NCI-H345 treated with DMSO at 0.1 percent for 48 hours (cell line): Measurements from ENCODE around the gene LOXHD1.

Experiments
- DNase-seq: peaks from one replicate; lab custom pipeline; 2025; ENCODE audit not compliant: unreplicated experiment; lab: John Stamatoyannopoulos, UW

The LOXHD1 gene

DNA sequence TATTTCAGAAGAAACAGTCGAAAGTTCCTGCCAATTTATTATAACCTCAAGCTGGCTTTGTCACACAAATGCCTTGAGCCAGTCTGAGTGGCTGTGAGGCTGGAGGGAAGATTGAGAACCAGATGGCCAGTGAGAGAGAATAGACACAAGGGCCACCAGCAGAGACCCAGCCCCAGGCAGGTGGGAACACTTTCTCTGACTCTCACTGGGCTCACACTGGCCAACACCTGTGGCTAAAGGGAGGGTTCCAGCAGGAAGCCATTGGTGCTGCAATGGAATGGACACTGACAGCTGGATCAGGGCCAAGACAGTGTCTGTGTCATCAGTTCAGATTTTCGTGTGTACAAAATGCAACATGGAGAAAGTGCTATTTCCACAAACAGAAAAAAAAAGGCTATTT lies 29.9 kb downstream of the LOXHD1 start:
- DNase-seq = no peak

DNA sequence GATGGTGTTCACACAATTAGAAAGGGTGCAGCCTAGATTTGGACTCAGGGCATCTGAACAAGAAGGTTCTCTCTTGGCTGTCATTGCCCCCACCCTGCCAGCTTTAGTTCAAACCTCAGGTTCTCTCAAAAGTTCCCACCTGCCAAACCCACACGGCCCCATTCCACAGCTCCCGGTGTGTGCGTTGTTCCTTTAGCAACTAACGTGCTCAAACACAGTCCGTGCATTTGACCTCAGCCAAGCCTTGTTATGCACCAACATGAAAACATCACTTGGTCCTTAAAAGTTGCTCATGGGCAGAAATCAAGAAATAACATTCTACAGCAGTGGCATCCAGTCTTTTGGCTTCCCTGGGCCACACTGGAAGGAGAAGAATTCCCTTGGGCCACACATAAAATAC lies 32.0 kb downstream of the LOXHD1 start:
- DNase-seq = no peak

DNA sequence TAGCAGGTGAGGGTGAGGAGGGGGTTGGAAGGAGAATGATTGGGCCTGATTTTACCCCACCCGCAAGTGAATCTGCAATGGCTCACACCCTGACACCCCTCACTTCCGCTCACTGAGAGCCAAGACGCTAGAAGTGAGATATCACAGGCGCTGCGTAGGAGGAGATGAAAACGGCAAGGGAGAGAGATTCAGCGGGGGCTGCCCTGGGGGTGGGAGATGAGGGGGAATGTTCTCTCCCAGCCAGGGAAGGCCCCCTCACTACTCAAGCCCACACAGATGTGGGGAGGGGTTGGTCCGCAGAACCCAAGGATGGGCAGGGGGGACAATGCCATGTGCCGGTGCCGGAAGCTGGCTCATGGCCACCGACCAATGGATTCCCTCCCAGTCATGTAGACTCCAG lies 32.9 kb downstream of the LOXHD1 start:
- no peak for DNase-seq

DNA sequence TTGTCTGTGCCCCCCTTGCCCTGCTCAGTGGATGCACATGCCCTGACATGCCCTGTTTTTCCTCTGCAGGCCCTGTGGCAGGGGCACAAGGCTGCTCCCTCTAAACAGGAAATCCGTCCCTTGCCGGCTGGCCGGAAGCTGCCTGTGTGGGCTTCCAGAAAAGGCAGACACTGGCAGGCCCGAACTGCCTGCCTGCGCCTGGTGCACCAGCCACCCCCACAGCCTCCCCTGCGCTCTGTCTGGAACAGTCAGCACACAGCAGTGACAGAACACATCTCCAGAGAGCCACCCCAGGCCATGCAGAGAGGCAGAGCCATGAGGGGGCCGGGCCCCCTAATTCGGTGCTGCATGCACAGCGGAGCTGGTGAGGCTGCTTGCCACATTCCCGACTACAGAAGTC lies 33.5 kb downstream of the LOXHD1 start:
- no peak for DNase-seq

DNA sequence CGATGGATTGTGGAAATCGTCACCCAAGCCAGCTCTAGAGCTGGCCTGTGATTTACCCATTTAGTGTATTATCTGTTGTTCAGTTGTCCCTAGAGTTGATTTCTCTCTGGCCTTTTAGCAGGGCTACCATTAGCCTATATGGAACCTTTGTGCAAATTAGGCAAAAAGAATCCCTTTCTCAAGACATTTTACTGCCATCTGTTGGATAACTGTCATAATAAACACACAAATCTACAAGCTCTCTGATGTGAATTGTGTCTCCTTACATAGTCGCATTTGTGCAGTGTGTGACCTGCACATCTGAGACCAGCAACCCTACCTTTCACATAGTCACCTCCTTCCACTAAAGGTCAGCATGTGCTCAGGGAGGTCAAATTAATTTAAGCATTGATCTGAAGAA lies 34.0 kb downstream of the LOXHD1 start:
- DNase-seq = no peak

DNA sequence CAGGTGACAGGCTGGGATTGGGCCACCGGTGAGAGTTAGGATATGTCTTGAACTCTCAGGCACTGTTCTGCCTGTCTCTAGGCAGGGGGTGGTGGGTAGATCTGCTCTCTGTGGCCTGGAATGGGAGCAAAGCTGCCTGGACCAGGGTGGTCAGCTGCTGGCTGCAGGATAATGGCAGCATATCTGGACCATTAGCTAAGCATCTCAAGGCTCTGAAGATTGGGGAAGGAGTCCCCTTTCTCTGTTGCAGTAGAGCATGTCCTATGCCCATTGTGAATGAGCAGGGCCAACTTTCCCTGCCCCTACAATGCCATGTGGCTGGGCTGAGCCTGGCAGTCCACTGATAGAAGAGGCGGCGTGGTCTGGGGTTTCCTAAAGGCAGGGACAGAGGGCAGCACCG lies 34.6 kb downstream of the LOXHD1 start:
- no peak for DNase-seq

DNA sequence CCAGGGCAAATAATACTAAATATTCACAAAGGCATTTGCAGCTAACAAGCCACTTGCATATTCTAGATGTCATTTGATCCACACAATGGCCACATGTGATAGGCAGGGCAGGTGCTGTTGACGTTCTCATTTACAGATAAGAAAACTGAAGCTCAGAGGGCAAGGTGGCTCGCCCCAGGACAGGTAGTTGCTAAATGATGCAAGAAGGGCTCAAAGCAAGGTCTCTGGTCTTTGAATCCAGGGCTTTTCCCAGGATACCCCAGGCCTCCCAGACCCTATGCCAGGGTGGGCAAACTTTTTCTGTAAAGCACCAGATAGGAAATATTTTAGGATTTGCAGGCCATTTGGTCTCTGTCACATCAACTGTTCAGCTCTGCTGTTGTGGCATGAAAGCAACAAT lies 35.1 kb downstream of the LOXHD1 start:
- no peak for DNase-seq

DNA sequence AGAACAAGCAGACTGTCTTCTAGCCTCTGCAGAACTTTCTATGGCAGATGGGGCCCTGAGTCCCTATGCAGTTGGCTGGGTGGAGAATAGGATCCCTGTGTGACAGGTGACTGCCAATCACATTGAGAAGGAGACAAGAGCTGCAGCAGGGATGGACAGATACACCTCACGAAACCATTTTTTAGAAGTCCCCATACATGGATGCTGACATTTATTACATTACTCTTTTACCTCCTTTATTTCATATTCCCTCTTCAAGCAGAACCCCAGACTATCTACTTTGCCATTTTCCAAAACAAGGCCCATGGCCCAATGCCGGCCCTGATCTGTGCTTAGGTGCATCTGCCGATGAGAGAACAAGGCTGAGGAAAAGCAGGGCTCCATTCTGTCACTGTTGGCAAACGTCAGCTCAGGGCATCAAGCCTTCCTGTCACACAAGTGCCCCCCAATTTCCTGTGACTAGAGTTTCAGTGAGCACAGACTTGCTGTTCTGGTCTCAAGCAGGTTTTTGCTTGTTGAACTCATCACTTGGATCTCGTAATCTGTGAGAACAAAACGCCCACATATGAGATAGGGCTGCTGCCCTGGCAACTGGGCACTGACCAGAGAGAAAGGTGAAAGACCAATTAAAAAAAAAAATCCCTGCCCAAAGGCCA lies 35.8 kb downstream of the LOXHD1 start:
- no peak for DNase-seq

DNA sequence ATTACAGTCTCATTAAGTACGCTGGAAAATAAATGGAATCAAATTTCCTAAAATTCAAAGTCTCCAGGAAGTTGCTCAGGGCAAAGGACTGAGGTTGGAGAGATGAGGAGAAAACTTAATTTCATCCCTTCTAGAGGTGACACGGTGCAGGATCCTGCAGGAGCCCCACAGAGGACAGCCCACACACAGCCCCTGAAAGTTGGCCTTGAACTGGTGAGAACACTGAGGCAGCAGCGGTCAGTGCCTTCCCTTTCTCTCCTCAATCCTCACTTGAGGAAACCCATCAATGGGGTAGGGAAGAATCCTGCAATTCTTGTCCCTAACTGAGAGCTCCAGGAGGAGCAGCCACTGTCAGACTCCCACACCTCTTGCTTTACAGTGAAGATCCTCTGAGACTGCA lies 37.5 kb downstream of the LOXHD1 start:
- DNase-seq = no peak

DNA sequence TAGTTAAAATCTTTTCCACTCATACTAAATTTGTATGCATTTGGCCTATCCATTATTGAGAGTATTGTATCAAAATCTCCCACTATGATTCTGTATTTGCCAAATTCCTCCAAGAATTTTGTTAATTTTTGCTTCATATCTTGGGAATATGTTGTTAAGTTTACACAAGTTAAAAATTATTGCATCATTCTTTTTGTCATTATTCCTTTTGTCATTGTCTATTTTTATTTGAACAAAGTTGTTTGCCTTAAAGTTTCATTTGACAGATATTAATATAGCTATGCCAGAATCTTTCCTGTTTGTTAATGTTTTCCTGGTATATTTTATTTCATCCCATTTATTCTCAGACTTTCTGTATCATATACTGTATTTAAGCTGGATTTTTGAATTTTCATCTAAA lies 41.3 kb downstream of the LOXHD1 start:
- DNase-seq = no peak

DNA sequence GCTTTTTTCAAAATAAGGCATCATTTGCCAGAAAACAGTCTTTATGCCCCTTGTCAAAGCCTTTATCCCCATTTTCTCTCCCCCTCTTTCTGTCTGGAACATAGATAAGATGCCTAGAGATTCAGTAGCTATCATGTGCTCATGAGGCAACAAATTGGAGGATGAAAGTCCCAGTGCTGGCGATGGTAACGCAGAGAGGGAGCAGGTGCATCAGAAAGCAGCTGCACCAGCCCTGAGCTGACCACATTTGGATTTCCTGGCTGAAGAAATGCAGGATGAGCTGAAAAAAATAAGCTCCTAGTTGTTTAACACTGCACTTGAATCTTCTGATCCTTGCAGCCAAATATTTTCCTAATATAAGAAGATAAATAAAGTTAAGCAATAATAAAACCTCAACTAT lies 48.0 kb downstream of the LOXHD1 start:
- DNase-seq = no peak

DNA sequence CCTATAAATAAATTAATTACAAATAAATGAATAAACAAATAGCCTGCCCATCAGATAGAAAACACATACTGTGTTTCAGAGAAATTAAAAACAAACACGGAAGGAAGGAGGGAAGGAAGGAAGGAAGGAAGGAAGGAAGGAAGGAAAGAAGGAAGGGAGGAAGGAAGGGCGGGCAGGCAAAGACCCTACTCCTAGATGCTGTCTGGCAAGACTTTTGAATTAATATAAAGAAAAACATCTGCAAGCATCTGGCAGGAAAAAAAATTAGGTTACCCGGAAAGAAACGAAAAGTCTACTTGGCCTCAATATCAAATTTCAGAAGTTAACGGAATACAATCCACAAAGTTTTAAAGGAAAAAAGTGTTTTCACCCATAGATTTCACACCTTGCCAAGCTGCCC lies 49.1 kb downstream of the LOXHD1 start:
- DNase-seq = no peak

DNA sequence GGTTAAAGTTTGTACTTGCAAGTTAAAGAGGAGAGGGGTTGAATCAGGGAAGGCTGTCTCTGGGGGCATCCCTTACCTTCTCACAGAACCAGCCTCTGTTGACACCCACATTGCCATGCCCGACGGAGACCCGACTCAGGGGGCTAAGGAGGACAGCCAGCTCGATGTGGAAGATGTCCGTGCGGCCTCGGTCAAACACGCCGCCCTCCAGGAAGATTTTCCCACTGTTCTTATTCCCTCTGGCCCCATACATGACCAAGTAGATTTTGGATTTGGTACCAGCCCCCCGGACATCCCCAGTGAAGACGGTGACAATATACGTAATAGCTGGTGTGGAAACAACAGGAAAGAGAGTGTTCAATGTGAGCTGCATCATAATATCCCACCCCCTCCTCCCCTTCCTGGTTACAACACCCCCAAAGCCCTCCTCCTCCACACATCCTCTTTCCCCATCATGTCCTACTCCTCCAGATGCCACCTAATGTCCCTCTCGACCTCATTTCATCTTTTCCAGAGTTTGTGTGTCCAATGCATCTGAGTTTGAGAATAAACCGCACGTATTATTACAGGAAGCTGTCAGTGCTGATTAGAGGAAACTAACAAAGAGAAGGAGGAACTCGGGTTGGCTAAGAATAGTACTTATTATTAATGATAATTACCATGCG lies 55.7 kb downstream of the LOXHD1 start:
- no peak for DNase-seq

DNA sequence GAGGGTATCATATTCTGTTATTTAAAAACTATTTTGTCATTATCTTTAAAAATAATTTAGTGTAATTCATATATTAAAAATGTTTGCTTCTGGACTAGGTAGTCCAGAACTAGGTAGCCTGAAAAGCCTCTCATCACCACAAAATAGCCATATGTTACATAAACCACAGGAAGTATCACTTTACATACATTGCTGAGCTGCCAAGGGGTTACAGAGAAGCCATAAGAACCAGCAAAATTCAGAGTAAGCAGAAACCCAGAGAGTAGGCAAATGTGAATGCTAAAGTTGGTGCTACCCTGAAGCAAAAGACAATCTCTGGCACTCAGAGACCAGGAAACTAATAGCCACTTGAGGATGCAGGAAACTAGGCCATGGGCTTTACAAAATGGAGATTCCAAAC lies 60.9 kb downstream of the LOXHD1 start:
- DNase-seq = no peak

DNA sequence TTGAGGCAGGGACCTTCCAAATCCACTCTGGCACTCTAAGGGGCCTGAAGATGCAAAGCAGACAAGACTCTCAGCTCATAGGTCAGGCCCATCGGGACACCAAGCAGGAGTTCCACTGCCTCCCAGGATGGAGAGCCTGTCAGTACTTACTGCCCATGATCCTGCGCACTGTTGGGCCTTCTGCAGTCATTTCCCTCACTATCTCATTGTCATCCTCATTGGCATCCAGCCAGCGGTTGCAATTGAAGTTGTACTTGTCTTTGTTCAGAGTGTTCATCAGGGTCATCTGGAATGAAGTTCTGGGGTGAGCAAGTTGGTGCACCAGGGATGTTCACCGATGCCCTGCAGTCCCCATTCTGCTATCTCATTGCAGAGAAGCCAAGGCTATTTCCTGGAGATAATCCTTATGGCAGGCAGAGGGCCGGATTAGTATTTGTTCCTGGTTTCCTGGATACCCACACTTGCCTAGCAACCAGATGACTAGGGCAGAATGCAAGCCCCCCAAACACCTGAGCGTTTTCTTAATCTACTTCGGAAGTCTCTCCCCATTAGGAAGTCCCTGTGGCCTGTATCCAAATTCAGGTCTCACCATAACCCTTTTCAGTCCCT lies 65.1 kb downstream of the LOXHD1 start:
- DNase-seq = no peak

DNA sequence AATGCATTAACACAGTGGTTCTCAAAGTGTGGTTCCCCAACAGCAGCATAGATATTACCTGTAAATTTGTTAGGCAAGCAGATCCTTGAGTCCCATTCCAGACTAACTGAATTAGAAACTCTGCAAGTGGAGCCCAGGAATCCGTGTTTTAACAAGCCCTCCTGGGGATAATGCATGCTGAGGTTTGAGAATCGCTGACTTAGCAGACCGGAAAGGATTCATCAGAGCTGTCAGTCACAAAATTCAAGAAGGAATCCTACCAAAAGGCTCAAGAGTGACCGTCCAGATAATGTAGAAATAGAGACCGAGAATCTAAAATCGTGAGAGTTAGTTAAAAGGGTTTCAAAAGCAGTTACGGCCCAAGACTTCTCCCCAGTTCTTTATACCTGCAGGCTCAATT lies 66.9 kb downstream of the LOXHD1 start:
- no peak for DNase-seq

DNA sequence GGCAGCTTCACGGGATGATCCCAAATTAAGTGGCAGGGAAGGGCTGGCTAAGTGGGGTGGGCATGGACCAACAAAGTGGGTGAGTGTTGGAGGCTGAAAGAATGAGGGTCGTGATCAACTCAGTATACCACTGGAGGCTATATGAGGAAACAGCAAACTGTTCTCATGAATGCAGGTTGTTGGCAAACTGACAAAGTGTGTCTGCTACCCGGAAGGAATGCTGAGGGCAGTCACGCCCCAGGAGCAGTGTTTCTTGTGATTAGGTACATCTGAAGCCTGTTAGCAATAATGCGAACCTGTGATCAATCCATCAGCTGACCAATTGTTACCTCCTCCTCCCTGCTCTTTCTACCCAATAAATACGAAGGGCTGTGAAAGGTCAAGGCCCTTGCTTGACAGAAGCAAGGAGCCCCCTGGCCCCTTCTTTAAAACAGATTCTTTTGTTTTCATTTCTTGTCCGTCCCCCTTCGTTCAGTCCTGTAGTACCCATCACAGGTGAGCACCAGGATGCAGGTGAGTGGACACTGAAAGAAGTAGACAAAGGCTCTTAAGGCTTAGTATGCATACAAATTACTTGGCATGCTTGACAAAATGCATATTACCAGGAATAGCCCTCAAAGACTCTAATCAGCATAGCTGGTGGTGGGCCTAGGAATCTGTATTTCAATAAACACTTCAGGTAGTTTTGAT lies 67.9 kb downstream of the LOXHD1 start:
- no peak for DNase-seq

DNA sequence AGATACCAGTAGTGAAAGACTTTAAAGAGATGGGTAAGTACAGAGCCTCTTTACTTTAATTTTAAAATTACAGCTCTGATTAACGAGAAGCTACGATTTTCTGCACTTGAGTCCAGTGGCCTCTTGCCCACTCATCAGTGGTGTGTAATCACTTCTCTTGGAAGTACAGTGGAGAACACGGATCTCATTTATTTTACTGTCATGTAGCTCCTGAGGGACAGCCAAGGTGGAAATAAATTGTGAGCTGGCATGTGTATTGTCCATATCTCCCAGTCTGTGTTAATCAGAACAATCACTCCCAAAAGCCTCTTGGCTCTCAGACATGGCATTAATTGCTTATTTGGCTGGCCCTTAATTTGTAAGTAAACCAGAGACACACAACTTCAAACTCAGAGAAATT lies 69.4 kb downstream of the LOXHD1 start:
- no peak for DNase-seq

DNA sequence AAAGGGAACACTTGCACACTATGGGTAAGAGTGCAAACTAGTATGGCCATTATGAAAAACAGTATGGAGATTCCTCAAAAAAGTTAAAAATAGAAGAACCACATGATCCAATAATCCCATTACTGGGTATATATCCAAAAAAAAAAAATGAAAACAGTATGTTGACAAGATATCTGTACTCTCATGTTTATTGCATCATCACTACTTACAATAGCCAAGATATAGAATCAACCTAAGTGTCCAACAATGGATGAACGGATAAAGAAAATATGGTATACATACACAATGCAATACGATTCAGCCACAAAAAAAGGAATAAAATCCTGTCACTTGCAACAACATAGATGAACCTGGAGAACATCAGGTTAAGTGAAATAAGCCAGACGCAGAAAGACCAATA lies 73.3 kb downstream of the LOXHD1 start:
- no peak for DNase-seq

DNA sequence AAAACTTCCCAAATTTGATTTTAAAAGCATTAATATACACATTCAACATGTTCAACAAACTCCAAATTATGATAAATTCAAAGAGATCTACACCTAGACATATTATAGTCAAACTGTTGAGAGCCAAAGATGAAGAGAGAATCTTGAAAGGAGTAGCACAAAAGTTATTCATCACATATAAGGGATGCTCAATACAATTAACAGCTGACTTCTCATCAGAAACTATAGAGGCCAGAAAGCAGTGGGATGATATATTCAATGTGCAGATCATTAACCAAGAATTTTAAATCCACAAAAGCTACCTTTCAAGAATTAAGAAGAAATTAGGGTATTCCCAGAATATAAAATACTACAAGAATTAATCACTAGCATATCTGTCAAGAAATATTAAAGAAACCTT lies 75.4 kb downstream of the LOXHD1 start:
- no peak for DNase-seq

DNA sequence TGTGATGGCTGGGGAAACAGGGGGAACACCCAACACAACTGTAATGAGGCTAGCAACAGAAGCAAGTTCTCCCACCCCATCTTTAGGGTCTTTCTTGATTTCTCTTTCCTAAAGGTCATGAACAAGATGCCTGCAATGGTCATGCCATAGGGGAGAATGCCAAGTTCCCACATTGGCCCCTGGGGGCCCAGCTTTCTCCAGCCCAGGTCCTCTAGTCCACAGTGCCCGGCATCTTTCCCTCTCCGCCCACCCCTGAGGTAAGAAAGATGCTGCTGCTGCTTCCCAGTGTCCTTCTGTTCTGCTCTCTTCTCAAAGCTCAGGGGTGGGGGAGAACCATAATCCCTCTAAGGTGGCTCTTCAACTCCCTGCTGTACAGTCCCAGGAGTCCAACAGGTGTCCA lies 78.0 kb downstream of the LOXHD1 start:
- DNase-seq = no peak

DNA sequence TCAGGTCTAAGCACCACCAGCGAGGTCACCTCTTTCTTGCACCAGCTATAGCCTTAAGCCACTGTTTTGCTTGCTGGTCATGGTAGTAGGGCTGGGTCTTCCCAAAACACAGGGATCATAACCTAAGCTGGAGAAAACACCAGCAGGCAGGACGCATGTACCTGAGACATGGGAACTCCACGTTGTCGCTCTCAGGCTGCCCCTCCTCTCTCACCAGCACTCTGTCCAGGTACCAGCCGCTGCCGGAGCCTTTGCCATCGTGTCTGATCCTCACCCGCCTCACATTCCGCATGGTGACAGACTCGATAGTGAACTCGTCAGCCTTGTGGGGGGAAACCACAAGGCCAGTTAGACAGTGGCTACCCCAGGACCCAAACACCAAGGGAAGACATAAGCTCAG lies 79.5 kb downstream of the LOXHD1 start:
- DNase-seq = no peak
